Lung microvascular endothelial cell (primary cell): ENCODE data around the gene NLRP3. TPM values are rescaled to one million over a fixed set of nuclear protein-coding genes. Genes with fewer than 3 reads are reported as not detected.
"Not testable (repeated sequence)": the region's sequence is repeated elsewhere in the genome, so short reads cannot be mapped to it uniquely, and the experiment has no call there.

Source experiments
- DNase-seq, 2 donors: peaks; one replicate each; pipeline versions ENCODE4 v3.0.0 to v3.0.0-alpha.2; 2010; ENCODE audit warnings: low read depth in 2 of 2
- total RNA-seq: library from RNA; depleted of rRNA; stranded (reverse); fragments of >200 nt; gene quantifications from 2 replicates; pipeline ENCODE4 v1.2.1, GENCODE V29; 2014

NLRP3 gene
- total RNA-seq, 1 donor from 2014 or later, result under 0.01 TPM

GRCh38 chr1:247390116-247390791 lies 25.7 kb upstream of the NLRP3 start:
- peak; percentile 52 to 69 for DNase-seq

DNA sequence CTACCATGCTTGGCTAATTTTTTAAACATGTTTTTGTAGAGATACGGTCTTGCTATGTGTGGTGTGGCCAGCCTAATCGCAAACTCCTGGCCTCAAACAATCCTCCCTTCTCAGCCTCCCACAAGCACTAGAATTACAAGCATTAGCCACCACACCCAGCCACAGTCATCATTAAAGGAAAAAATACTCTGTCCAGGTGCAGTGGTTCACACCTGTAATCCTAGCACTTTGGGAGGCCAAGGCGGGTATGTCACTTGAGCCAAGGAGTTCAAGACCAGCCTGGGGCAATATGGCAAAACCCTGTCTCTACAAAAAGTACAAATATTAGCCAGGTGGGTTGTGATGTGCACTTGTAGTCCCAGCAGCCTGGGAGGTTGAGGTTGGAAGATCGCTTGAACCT lies 25.0 kb upstream of the NLRP3 start:
- DNase-seq, result no peak

DNA sequence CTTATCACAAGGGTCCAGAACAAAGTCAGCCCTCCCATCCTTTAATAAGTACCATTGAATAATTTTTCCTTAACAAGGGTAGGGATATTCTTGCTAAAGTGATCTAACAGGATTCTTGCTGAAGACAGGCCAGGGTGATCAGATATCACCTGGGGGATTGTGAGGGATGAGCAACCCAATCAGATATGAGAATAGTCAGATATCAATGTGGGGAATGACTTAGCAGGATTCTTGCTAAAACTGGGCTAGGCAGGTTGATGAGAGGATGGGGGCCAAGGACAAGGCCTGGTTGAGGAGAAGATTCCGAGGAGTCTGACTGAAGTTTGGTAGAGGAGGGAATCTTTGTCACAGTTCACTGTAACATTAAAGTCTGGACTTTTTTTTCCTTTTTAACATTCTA lies 23.9 kb upstream of the NLRP3 start:
- no peak for DNase-seq

DNA sequence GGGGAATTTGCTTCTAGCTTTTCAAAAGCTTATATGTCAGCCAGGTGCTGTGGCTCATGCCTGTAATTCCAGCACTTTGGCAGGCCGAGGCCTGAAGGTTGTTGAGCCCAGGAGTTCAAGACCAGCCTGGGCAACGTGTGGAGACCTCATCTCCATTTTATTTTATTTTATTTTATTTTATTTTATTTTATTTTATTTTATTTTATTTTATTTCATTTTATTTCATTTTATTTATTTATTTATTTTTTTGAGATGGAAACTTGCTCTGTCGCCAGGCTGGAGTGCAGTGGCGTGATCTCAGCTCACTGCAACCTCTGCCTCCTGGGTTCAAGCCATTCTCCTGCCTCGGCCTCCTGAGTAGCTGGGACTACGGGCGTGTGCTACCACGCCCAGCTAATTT lies 20.9 kb upstream of the NLRP3 start:
- DNase-seq, result not testable (repeated sequence)

- DNase-seq, result no peak
Measured at GRCh38 chr1:247400685-247401084, 15.3 kb upstream of the NLRP3 start.

- no peak for DNase-seq
Measured at GRCh38 chr1:247401310-247402119, 14.5 kb upstream of the NLRP3 start.

GRCh38 chr1:247402120-247402675 lies 13.8 kb upstream of the NLRP3 start:
- DNase-seq, result no peak

- DNase-seq, result no peak
Measured at GRCh38 chr1:247406014-247406656, 9.8 kb upstream of the NLRP3 start.

GRCh38 chr1:247407180-247407616 lies 8.8 kb upstream of the NLRP3 start:
- DNase-seq, result no peak

DNA sequence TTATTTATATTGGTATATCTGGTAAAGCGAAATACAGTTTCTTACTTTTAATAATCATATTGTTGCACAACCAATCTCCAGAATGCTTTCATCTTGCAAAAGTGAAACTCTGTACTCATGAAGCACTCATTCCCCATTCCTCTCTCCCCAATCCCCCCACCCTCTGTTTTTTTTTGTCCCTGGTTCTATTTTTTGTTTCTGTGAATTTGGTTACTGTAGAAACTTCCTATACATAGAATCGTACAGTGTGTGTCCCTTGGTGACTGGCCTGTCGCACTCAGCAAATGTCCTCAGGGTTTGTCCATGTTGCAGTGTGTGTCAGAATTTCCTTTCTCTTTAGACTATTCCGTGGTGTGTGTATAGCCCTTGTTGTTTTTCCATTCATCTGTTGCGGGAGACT lies 7.9 kb upstream of the NLRP3 start:
- DNase-seq, result no peak

DNA sequence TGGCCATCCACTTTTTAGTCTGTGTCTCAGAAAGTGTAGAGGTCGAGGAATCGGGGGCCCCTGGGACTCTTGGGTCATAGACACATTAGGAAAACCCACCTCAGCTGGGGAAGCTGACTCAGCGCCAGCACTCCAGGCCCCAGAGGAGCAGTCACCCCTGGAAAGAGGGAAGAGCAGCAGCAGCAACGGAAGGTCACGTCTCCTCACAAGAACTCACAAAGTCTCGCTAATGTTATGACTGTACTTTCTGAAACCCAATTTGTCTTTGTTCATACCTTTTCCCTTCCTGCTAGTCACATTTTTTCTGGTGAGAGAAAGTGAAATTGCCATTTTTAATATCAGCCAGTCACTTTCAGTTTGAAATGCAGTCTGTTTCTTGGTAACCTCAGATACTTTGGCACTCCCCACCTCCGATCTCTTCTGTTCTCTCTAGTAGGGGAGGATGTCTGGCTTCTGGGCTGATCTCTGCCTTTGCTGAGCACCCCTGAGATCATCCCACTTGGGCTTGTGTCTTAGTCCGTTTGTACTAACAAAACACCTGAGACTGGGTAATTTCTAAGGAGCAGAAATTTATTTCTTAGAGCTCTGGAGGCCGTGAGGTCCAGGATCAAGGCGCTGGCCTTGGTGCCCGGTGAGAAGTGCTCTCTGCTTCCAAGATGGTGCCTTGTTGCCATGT lies 6.0 kb upstream of the NLRP3 start:
- no peak for DNase-seq

DNA sequence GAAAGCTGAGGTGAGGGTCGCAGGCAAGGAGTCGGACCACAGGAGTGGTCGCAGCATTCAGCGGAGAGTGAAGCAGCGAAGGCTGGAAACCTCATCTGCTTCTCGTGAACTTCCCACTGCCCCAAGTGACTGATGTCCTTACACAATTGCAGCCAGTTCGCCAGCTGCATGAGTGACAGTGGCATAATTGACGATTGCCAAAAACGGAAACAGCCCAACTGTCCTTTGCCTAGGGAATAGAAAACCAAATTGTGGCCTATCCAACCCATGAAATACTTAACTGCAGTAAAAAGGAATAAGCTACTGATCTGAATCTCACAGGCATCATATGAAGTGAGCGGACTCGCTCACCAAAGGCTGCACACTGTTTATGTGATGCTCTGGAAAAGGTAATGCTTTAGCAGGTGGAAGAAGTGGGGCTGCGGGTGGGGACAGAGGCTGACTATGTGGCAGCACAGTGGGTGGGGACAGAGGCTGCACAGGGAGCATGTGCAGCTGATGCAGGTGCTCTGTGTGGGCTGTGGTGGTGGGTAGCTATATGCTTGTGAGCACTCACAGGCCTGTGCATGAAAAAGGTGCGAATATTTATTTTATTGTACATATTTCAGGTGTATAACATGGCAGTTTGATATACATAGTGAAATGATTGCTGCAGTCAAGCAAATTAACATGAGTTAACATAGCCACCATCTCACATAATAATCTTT lies 4.2 kb upstream of the NLRP3 start:
- DNase-seq, result no peak

DNA sequence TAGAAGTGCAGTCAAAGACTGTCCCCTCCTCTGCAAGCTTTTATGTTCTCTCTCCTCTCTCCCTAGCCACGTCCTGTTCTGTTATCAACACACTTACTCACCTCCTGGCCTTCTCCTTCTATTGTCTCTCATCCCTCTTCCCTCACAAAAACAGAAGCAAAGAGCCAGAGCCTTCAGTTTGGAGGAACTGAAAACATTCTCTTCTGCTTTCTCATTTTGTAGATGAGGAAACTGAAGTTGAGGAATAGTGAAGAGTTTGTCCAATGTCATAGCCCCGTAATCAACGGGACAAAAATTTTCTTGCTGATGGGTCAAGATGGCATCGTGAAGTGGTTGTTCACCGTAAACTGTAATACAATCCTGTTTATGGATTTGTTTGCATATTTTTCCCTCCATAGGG lies 1.9 kb downstream of the NLRP3 start:
- no peak for DNase-seq

DNA sequence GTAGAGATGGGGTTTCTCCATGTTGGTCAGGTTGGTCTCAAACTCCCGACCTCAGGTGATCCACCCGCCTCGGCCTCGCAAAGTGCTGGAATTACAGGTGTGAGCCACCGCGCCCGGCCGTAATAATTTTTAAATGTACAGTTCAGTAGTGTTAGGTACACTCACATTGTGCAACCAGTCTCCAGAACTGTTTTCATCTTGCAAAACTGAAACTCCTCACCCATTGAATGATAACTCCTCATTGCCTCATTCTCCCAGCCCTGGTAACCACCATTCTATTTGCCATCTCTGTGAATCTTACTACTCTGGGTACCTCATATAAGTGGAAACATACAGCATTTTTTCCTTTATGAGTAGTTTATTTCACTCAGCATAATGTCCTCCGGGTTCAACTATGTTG lies 3.4 kb downstream of the NLRP3 start:
- DNase-seq, result no peak

GRCh38 chr1:247421074-247421473 lies 5.1 kb downstream of the NLRP3 start:
- no peak for DNase-seq

- DNase-seq, result no peak
Measured at GRCh38 chr1:247429496-247429895, 13.5 kb downstream of the NLRP3 start.

GRCh38 chr1:247430434-247430833 lies 14.5 kb downstream of the NLRP3 start:
- DNase-seq, result no peak

GRCh38 chr1:247431643-247432042 lies 15.7 kb downstream of the NLRP3 start:
- no peak for DNase-seq

DNA sequence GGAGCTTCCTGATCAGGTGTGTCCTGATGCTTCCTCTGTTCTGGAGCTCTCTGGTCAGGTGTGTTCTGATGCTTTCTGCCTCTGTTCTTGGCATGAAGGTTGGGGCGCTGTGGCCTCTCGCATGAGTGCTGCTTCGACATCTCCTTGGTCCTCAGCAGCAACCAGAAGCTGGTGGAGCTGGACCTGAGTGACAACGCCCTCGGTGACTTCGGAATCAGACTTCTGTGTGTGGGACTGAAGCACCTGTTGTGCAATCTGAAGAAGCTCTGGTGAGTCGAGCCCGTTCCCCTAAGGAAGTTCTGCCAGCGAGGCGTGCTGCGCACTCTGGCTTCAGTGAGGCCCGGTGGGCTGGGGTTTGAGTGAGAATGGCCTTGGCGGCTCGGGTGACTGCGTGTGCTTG lies 18.0 kb downstream of the NLRP3 start:
- no peak for DNase-seq

- no peak for DNase-seq
Measured at GRCh38 chr1:247435030-247435758, 19.2 kb downstream of the NLRP3 start.
